Tibial nerve (tissue), 4 donors: ENCODE data around the gene RBM4B. TPM values are rescaled to one million over a fixed set of nuclear protein-coding genes. Genes with fewer than 3 reads are reported as not detected.

Experiments
- DNase-seq, 2 donors: peaks; one replicate each; pipeline ENCODE4 v3.0.0-alpha.2; 2019; ENCODE audit warnings: low spot score in 2 of 2
- H3K27ac ChIP-seq, 4 donors: fragments of 200-600 bp; sonication (generic) in 3 of 4; one replicate each; pipeline ENCODE4 v1.5.1; 2017 to 2019; ENCODE audit warnings: mild to moderate bottlenecking in 1 of 4
- H3K27me3 ChIP-seq, 2 donors: fragments of 200-600 bp; sonication (generic) in 1 of 2; one replicate each; pipeline versions ENCODE4 v1.5.1 to v1.6.0; 2017 to 2019
- H3K36me3 ChIP-seq, 3 donors: fragments of 200-600 bp; sonication (generic); one replicate each; pipeline ENCODE4 v1.5.1; 2018 to 2019
- H3K4me1 ChIP-seq, 4 donors: fragments of 200-600 bp; sonication (generic) in 3 of 4; one replicate each; pipeline ENCODE4 v1.5.1; 2017 to 2019
- H3K4me3 ChIP-seq, 4 donors: fragments of 200-600 bp; sonication (generic) in 3 of 4; one replicate each; pipeline ENCODE4 v1.5.1; 2017 to 2019; ENCODE audit warnings: mild to moderate bottlenecking in 1 of 4, moderate library complexity in 1 of 4
- H3K9me3 ChIP-seq, 4 donors: fragments of 200-600 bp; sonication (generic) in 3 of 4; one replicate each; pipeline ENCODE4 v1.5.1; 2017 to 2019
- EP300 ChIP-seq, 2 donors: sonication (generic); formaldehyde crosslinking; IDR thresholded peaks; one replicate each; pipeline ENCODE4 v1.6.1; 2017; ENCODE audit warnings: antibody characterized with exemption in 2 of 2, mild to moderate bottlenecking in 1 of 2
- POLR2A ChIP-seq, 2 donors: fragments of 450-650 bp; IDR thresholded peaks; one replicate each; pipeline ENCODE4 v1.6.1; 2017; ENCODE audit warnings: antibody characterized with exemption in 2 of 2, mild to moderate bottlenecking in 2 of 2, moderate library complexity in 2 of 2
- WGBS, 2 donors: methylation state at CpG; one replicate each; pipeline ENCODE4 v1.1.5; 2018; 5-methylcytosine and 5-hydroxymethylcytosine counted together
- small RNA-seq: library from RNA; depleted of rRNA; stranded (forward); fragments of <200 nt; gene quantifications from one replicate; pipeline ENCODE3, GENCODE V24; 2016
- total RNA-seq, 4 donors: library from RNA; depleted of rRNA; stranded (reverse); fragments of >200 nt; gene quantifications; one replicate each; pipeline ENCODE4 v1.1.0, GENCODE V29; 2016
- TF ChIP-seq, protein P1 (sequence below), 5 experiments: fragments of 200-600 bp in 3 of 5; fragments of 450-650 bp in 2 of 5; sonication (generic) in 3 of 5; IDR thresholded peaks; one replicate each; pipeline ENCODE4 v1.5.1; 2016 to 2019; ENCODE audit warnings: antibody characterized with exemption in 5 of 5, mild to moderate bottlenecking in 3 of 5, moderate library complexity in 2 of 5

Gene RBM4B
- total RNA-seq, 4 donors from 2014 or later = 7.1 to 15.9 (median 12.2) TPM

DNA sequence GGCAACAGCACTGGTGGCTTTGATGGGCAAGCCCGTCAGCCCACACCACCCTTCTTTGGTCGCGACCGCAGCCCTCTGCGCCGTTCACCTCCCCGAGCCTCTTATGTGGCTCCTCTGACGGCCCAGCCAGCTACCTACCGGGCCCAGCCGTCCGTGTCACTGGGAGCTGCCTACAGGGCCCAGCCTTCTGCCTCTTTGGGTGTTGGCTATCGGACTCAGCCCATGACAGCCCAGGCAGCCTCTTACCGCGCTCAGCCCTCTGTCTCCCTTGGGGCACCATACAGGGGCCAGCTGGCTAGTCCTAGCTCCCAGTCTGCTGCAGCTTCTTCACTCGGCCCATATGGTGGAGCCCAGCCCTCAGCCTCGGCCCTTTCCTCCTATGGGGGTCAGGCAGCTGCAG is 53.2 kb downstream of the RBM4B start:
- H3K36me3 ChIP-seq = peaks cover 0 to 72% (median 33%) of the 10 kb centered on the region in 3 donors
- no peak overlapping the region for H3K27ac ChIP-seq
- H3K27me3 ChIP-seq = no peaks in the 10 kb centered on the region
- H3K4me3 ChIP-seq = no peak overlapping the region
- 82 to 90% methylated on average over 16 of the region's 16 CpGs for WGBS, 2 donors
- TF ChIP-seq, protein P1, sequence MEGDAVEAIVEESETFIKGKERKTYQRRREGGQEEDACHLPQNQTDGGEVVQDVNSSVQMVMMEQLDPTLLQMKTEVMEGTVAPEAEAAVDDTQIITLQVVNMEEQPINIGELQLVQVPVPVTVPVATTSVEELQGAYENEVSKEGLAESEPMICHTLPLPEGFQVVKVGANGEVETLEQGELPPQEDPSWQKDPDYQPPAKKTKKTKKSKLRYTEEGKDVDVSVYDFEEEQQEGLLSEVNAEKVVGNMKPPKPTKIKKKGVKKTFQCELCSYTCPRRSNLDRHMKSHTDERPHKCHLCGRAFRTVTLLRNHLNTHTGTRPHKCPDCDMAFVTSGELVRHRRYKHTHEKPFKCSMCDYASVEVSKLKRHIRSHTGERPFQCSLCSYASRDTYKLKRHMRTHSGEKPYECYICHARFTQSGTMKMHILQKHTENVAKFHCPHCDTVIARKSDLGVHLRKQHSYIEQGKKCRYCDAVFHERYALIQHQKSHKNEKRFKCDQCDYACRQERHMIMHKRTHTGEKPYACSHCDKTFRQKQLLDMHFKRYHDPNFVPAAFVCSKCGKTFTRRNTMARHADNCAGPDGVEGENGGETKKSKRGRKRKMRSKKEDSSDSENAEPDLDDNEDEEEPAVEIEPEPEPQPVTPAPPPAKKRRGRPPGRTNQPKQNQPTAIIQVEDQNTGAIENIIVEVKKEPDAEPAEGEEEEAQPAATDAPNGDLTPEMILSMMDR (IDR thresholded peaks at IDR 0.05) = no peak
- TF ChIP-seq POLR2A (IDR thresholded peaks at IDR 0.05) (no peak), EP300 (IDR thresholded peaks at IDR 0.05) (no peak)
- DNase-seq = no peak
- H3K9me3 ChIP-seq = no peaks in the 10 kb centered on the region
- peaks cover 0 to 60% (median 26%) of the 10 kb centered on the region in 4 donors for H3K4me1 ChIP-seq

GRCh38 chr11:66619080-66619554 is 58.6 kb downstream of the RBM4B start:
- H3K4me3 ChIP-seq = peak overlapping the region in 2 of 4 donors; percentile 88 to 90
- H3K9me3 ChIP-seq = no peaks in the 10 kb centered on the region
- H3K27ac ChIP-seq = peak overlapping the region in 3 of 4 donors; percentile 33 to 97 (median 96)
- 46 to 47% methylated on average over 4 of the region's 4 CpGs for WGBS, 2 donors
- TF ChIP-seq POLR2A (IDR thresholded peaks at IDR 0.05) (no peak), EP300 (IDR thresholded peaks at IDR 0.05) (no peak)
- TF ChIP-seq, protein P1 (IDR thresholded peaks at IDR 0.05) = no peak
- H3K36me3 ChIP-seq = peaks cover 0 to 19% (median 0%) of the 10 kb centered on the region in 3 donors
- H3K4me1 ChIP-seq = peaks cover 0 to 74% (median 43%) of the 10 kb centered on the region in 4 donors
- DNase-seq = no peak
- H3K27me3 ChIP-seq = no peaks in the 10 kb centered on the region

- peak; percentile 55 to 60 for DNase-seq
- Histone ChIP-seq H3K27me3 (no peaks in the 10 kb centered on the region), H3K36me3 (peaks cover 0 to 3% (median 0%) of the 10 kb centered on the region in 3 donors), H3K27ac (peak overlapping the region; percentile 80 to 97 (median 95)), H3K4me3 (peak overlapping the region; percentile 64 to 90 (median 82)), H3K9me3 (no peaks in the 10 kb centered on the region), H3K4me1 (peaks cover 0 to 56% (median 32%) of the 10 kb centered on the region in 4 donors)
- TF ChIP-seq EP300 (IDR thresholded peaks at IDR 0.05) (no peak), POLR2A (IDR thresholded peaks at IDR 0.05) (no peak)
- TF ChIP-seq, protein P1 (IDR thresholded peaks at IDR 0.05) = no peak
- WGBS, 2 donors = 1% methylated on average over 34 to 38 of the region's 38 CpGs
Observed at GRCh38 chr11:66617155-66617834, 60.4 kb downstream of the RBM4B start.

GRCh38 chr11:66616379-66617154 is 61.1 kb downstream of the RBM4B start, which contains the start of gene RBM14:
Gene RBM14 (plus strand): TSS chr11:66616630. CDS start chr11:66616721, 91 bp downstream.
- Histone ChIP-seq H3K4me1 (peaks cover 0 to 49% (median 31%) of the 10 kb centered on the region in 4 donors), H3K4me3 (peak within 1 kb of the TSS; percentile 64 to 90 (median 82)), H3K27ac (peak within 1 kb of the TSS; percentile 92 to 97 (median 95)), H3K9me3 (no peaks in the 10 kb centered on the region), H3K36me3 (peaks cover 0 to 3% (median 0%) of the 10 kb centered on the region in 3 donors), H3K27me3 (no peaks in the 10 kb centered on the region)
- WGBS, 2 donors = 0% methylated on average over 19 to 71 of the region's 90 CpGs
- TF ChIP-seq EP300 (IDR thresholded peaks at IDR 0.05) = peak; percentile 65 to 100
- TF ChIP-seq, protein P1 (IDR thresholded peaks at IDR 0.05) = peak in 2 of 5 experiments; percentile 51 to 64
- TF ChIP-seq POLR2A (IDR thresholded peaks at IDR 0.05) = peak; percentile 99 to 100
- DNase-seq = peak; percentile 96 to 97

Small RNA genes within 50 kb of the gene (small RNA-seq; reads per million reads assigned to genes)
- gene RN7SL12P (not detected), gene RNU4-39P (not detected)

Other genes with a start within 250 kb of the RBM4B start
- gene MRPL11, start 239.0 kb downstream of the RBM4B start, total RNA-seq = 10 to 100 TPM; 42.9 to 63.8 (median 53.9) TPM
- gene PELI3, start 211.0 kb downstream of the RBM4B start, total RNA-seq = 10 to 100 TPM; 14.4 to 26.4 (median 20.4) TPM
- 10 to 100 TPM; 12.2 to 41.8 (median 25.0) TPM for gene DPP3, start 197.5 kb downstream of the RBM4B start, total RNA-seq
- gene BBS1, start 167.3 kb downstream of the RBM4B start, total RNA-seq = 100 to 1,000 TPM in 2 of 4 donors, 10 to 100 TPM in 2; 66.1 to 161 (median 104) TPM
- 10 to 100 TPM; 15.3 to 17.7 (median 16.6) TPM for gene ZDHHC24, start 131.8 kb downstream of the RBM4B start, total RNA-seq
- gene ACTN3, start 131.0 kb downstream of the RBM4B start, total RNA-seq = under 1 TPM in 1 of 4 donors, not detected in 3; 0.21 TPM
- 100 to 1,000 TPM; 102 to 322 (median 190) TPM for gene CTSF, start 109.3 kb downstream of the RBM4B start, total RNA-seq
- gene CCDC87, start 84.8 kb downstream of the RBM4B start, total RNA-seq = 1 to 10 TPM in 1 of 4 donors, under 1 TPM in 2, not detected in 1; 0.21 to 1.1 (median 0.30) TPM
- gene CCS, start 84.7 kb downstream of the RBM4B start, total RNA-seq = 10 to 100 TPM; 33.4 to 54.0 (median 48.6) TPM
- 10 to 100 TPM; 42.4 to 72.6 (median 61.5) TPM for gene RBM14, start 61.3 kb downstream of the RBM4B start, total RNA-seq
- 10 to 100 TPM; 53.5 to 83.9 (median 57.2) TPM for gene RBM4, start 39.2 kb downstream of the RBM4B start, total RNA-seq
- gene SPTBN2, start 51.3 kb upstream of the RBM4B start, total RNA-seq = 10 to 100 TPM in 2 of 4 donors, 1 to 10 TPM in 2; 3.1 to 18.3 (median 8.5) TPM
- 10 to 100 TPM; 18.1 to 25.8 (median 20.9) TPM for gene RCE1, start 165.6 kb upstream of the RBM4B start, total RNA-seq
- gene LRFN4, start 179.2 kb upstream of the RBM4B start, total RNA-seq = 10 to 100 TPM in 3 of 4 donors, 1 to 10 TPM in 1; 9.4 to 17.1 (median 14.0) TPM